Spleen (tissue), 7 donors: ENCODE results near the gene RSPH3.
"Not testable (repeated sequence)": the region's sequence is repeated elsewhere in the genome, so short reads cannot be mapped to it uniquely, and the experiment has no call there.

Source experiments
- POLR2A ChIP-seq, 3 donors: fragments of 450-650 bp; IDR thresholded peaks; one replicate each; pipeline ENCODE4 v1.5.1; 2017; ENCODE audit warnings: antibody characterized with exemption in 3 of 3, mild to moderate bottlenecking in 1 of 3
- TF ChIP-seq, protein P1 (sequence below), 11 experiments: fragments of 200-600 bp in 7 of 11; fragments of 450-650 bp in 4 of 11; sonication (generic) in 4 of 11; IDR thresholded peaks in 8 of 11; conservative IDR thresholded peaks in 3 of 11; 1 replicate in 7 of 11; 2 replicates in 4 of 11; pipeline versions ENCODE4 v1.4.0 to v1.8.0; 2016 to 2021; ENCODE audit warnings: antibody characterized with exemption in 11 of 11, inconsistent platforms in 4 of 11, mild to moderate bottlenecking in 1 of 11
- donor health status: DM: no; HTN: no; CAD: no; lungs with moderate emphysema.
- donor health status: DM: no; HTN: no; CAD: no.
- donor health status: DM: no; HTN: no; CAD: no.

DNA sequence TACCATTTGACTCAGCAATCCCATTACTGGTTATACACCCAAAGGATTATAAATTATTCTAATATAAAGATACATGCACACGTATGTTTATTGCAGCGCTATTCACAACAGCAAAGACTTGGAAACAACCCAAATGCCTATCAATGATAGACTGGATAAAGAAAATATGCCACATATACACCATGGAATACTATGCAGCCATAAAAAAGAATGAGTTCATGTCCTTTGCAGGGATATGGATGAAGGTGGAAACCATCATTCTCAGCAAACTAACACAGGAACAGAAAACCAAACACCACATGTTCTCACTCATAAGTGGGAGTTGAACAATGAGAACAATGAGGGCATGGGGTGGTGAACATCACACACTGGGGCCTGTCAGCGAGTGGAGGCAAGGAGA is 48.0 kb downstream of the RSPH3 start:
- TF ChIP-seq, protein P1, sequence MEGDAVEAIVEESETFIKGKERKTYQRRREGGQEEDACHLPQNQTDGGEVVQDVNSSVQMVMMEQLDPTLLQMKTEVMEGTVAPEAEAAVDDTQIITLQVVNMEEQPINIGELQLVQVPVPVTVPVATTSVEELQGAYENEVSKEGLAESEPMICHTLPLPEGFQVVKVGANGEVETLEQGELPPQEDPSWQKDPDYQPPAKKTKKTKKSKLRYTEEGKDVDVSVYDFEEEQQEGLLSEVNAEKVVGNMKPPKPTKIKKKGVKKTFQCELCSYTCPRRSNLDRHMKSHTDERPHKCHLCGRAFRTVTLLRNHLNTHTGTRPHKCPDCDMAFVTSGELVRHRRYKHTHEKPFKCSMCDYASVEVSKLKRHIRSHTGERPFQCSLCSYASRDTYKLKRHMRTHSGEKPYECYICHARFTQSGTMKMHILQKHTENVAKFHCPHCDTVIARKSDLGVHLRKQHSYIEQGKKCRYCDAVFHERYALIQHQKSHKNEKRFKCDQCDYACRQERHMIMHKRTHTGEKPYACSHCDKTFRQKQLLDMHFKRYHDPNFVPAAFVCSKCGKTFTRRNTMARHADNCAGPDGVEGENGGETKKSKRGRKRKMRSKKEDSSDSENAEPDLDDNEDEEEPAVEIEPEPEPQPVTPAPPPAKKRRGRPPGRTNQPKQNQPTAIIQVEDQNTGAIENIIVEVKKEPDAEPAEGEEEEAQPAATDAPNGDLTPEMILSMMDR (IDR thresholded peaks at IDR 0.05 in 8 of 11, conservative IDR thresholded peaks at IDR 0.05 in 3 of 11) = not testable (repeated sequence)
- not testable (repeated sequence) for TF ChIP-seq POLR2A (IDR thresholded peaks at IDR 0.05)
